OCI-LY1 (cell line): ENCODE results near the gene RASL12.

Experiments used
- EZH2 ChIP-seq: fragments of 200-600 bp; sonication (generic), shearing (Covaris generic); IDR thresholded peaks from 2 replicates; pipeline ENCODE4 v1.8.0; 2017; ENCODE audit warnings: borderline replicate concordance, mixed run types, mild to moderate bottlenecking, antibody characterized with exemption, low read length, moderate library complexity, mixed read lengths
- TF ChIP-seq, protein P1 (sequence below): fragments of 200-600 bp; sonication (generic), shearing (Covaris generic); IDR thresholded peaks from 2 replicates; pipeline ENCODE4 v1.5.1; 2017; ENCODE audit warnings: mild to moderate bottlenecking, antibody characterized with exemption, low read length, moderate library complexity, mixed read lengths

DNA sequence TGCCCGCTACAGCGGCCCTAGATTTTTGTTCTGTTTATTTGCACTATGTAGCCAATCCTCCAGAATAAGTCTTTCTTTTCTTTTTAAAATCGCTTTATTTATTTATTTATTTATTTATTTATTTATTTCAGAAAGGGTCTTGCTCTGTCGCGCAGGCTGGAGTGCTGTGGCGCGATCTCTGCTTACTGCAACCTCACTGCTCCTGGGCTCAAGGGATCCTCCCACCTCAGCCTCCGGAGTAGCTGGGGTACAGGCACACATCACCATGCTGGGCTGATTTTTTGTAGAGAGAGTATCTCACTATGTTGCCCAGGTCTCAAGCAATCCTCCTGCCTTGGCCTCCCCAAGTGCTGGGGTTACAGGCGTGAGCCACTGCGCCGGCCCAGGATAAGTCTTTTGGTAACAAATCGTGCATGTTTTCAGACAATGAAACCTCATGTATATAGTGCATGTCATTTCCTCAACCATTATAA, 38.0 kb downstream of the RASL12 start:
- TF ChIP-seq, protein P1, sequence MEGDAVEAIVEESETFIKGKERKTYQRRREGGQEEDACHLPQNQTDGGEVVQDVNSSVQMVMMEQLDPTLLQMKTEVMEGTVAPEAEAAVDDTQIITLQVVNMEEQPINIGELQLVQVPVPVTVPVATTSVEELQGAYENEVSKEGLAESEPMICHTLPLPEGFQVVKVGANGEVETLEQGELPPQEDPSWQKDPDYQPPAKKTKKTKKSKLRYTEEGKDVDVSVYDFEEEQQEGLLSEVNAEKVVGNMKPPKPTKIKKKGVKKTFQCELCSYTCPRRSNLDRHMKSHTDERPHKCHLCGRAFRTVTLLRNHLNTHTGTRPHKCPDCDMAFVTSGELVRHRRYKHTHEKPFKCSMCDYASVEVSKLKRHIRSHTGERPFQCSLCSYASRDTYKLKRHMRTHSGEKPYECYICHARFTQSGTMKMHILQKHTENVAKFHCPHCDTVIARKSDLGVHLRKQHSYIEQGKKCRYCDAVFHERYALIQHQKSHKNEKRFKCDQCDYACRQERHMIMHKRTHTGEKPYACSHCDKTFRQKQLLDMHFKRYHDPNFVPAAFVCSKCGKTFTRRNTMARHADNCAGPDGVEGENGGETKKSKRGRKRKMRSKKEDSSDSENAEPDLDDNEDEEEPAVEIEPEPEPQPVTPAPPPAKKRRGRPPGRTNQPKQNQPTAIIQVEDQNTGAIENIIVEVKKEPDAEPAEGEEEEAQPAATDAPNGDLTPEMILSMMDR: no peak
- TF ChIP-seq EZH2: no peak
